H9 (cell line): Measurements from ENCODE around the gene NDUFC2. TPM values are rescaled to one million over a fixed set of nuclear protein-coding genes. Genes with fewer than 3 reads are reported as not detected.

Experiments
- DNase-seq: peaks from one replicate; pipeline ENCODE4 v3.0.0-alpha.2; 2017
- H2AFZ ChIP-seq: one replicate; pipeline ENCODE4 v1.6.1; 2013; ENCODE audit warnings: mild to moderate bottlenecking, low read length, control low read depth, moderate library complexity
- H2AK5ac ChIP-seq: 2 replicates; pipeline ENCODE4 v1.6.1; 2013; ENCODE audit warnings: low read length, control low read depth, mixed read lengths; ENCODE audit not compliant: insufficient read length
- H2BK120ac ChIP-seq: one replicate; pipeline ENCODE4 v1.6.1; 2013; ENCODE audit warnings: low read depth, mild to moderate bottlenecking, low read length, control low read depth, inconsistent platforms; ENCODE audit not compliant: poor library complexity, severe bottlenecking
- H2BK12ac ChIP-seq: 2 replicates; pipeline ENCODE4 v1.6.1; 2013; ENCODE audit warnings: low read length, control low read depth, mixed read lengths, low read depth; ENCODE audit not compliant: insufficient read length
- H2BK15ac ChIP-seq: 2 replicates; pipeline ENCODE4 v1.6.1; 2013; ENCODE audit warnings: low read depth, low read length, control low read depth
- H2BK20ac ChIP-seq: one replicate; pipeline ENCODE4 v1.6.1; 2013; ENCODE audit warnings: low read depth, mild to moderate bottlenecking, low read length, control low read depth, inconsistent platforms; ENCODE audit not compliant: poor library complexity, severe bottlenecking
- H2BK5ac ChIP-seq: 2 replicates; pipeline ENCODE4 v1.6.1; 2013; ENCODE audit warnings: low read length, control low read depth, mixed read lengths; ENCODE audit not compliant: insufficient read length
- H3K14ac ChIP-seq: 2 replicates; pipeline ENCODE4 v1.6.1; 2013; ENCODE audit warnings: low read length, control low read depth; ENCODE audit not compliant: insufficient read depth
- H3K18ac ChIP-seq: 2 replicates; pipeline ENCODE4 v1.6.1; 2013; ENCODE audit warnings: low read depth, mild to moderate bottlenecking, mixed read lengths, low read length, control low read depth; ENCODE audit not compliant: insufficient read length
- H3K23ac ChIP-seq: 2 replicates; pipeline ENCODE4 v1.6.1; 2013; ENCODE audit warnings: low read length, control low read depth, mixed read lengths, low read depth; ENCODE audit not compliant: insufficient read length
- H3K23me2 ChIP-seq: 2 replicates; pipeline ENCODE4 v1.6.1; 2013; ENCODE audit warnings: low read depth, mild to moderate bottlenecking, mixed read lengths, low read length, control low read depth; ENCODE audit not compliant: insufficient read length, poor library complexity, severe bottlenecking
- H3K27ac ChIP-seq: 2 replicates; pipeline ENCODE4 v1.5.1; 2013; ENCODE audit warnings: low read length, control low read depth, mixed read lengths, low read depth; ENCODE audit not compliant: insufficient read length
- H3K27me3 ChIP-seq: 2 replicates; pipeline ENCODE4 v1.6.1; 2013; ENCODE audit warnings: low read length, control low read depth, inconsistent platforms; ENCODE audit not compliant: insufficient read depth
- H3K4ac ChIP-seq: 2 replicates; pipeline ENCODE4 v1.6.1; 2013; ENCODE audit warnings: low read depth, mild to moderate bottlenecking, control low read depth, inconsistent platforms, low read length, moderate library complexity
- H3K4me1 ChIP-seq: 2 replicates; pipeline ENCODE4 v1.6.1; 2013; ENCODE audit warnings: low read length, control low read depth, inconsistent platforms; ENCODE audit not compliant: insufficient read depth
- H3K4me2 ChIP-seq: 2 replicates; pipeline ENCODE4 v1.6.1; 2013; ENCODE audit warnings: low read length, control low read depth, mixed read lengths; ENCODE audit not compliant: insufficient read length, insufficient read depth
- H3K56ac ChIP-seq: 2 replicates; pipeline ENCODE4 v1.6.1; 2013; ENCODE audit warnings: low read depth, mild to moderate bottlenecking, mixed read lengths, low read length, control low read depth; ENCODE audit not compliant: insufficient read length
- H3K79me1 ChIP-seq: 2 replicates; pipeline ENCODE4 v1.6.1; 2013; ENCODE audit warnings: low read depth, mild to moderate bottlenecking, moderate library complexity, low read length, control low read depth, inconsistent platforms; ENCODE audit not compliant: insufficient read depth, poor library complexity, severe bottlenecking
- H3K79me2 ChIP-seq: 2 replicates; pipeline ENCODE4 v1.6.1; 2013; ENCODE audit warnings: low read length, control low read depth, inconsistent platforms; ENCODE audit not compliant: insufficient read depth
- H3K9ac ChIP-seq: 2 replicates; pipeline ENCODE4 v1.6.1; 2013; ENCODE audit warnings: low read length, control low read depth, mixed read lengths; ENCODE audit not compliant: insufficient read length; ENCODE audit errors: extremely low read depth
- H3K9me3 ChIP-seq: one replicate; pipeline ENCODE4 v1.6.1; 2013; ENCODE audit warnings: low read depth, low read length, inconsistent platforms; ENCODE audit not compliant: control insufficient read depth
- H3T11ph ChIP-seq: one replicate; pipeline ENCODE4 v1.6.1; 2013; ENCODE audit warnings: mild to moderate bottlenecking, low read length, control low read depth, inconsistent platforms
- H4K20me1 ChIP-seq: one replicate; pipeline ENCODE4 v1.6.1; 2013; ENCODE audit not compliant: control insufficient read depth, insufficient read length, insufficient read depth
- H4K5ac ChIP-seq: 2 replicates; pipeline ENCODE4 v1.6.1; 2013; ENCODE audit warnings: low read depth, mild to moderate bottlenecking, mixed read lengths, low read length, control low read depth; ENCODE audit not compliant: insufficient read length
- H4K8ac ChIP-seq: replicated peaks from 2 replicates; pipeline ENCODE4 v1.6.1; 2013; ENCODE audit warnings: low read length, control low read depth, mixed read lengths, low read depth; ENCODE audit not compliant: insufficient read length
- H4K91ac ChIP-seq: 2 replicates; pipeline ENCODE4 v1.6.1; 2013; ENCODE audit warnings: low read depth, mild to moderate bottlenecking, moderate library complexity, mixed read lengths, low read length, control low read depth; ENCODE audit not compliant: insufficient read length
- H3K27ac Mint-ChIP-seq, 3 experiments: 2 replicates in 2 of 3; 3 replicates in 1 of 3; pipeline ENCODE4 v1.8.0; 2020 to 2021; ENCODE audit warnings: mixed read lengths in 3 of 3, mild to moderate bottlenecking in 1 of 3, moderate library complexity in 1 of 3
- H3K27me3 Mint-ChIP-seq: 2 replicates; pipeline ENCODE4 v1.8.0; 2021; ENCODE audit warnings: low read depth, mild to moderate bottlenecking, moderate library complexity, mixed read lengths
- H3K36me3 Mint-ChIP-seq, 3 experiments: 2 replicates in 2 of 3; 3 replicates in 1 of 3; pipeline ENCODE4 v1.8.0; 2020 to 2021; ENCODE audit warnings: low read depth in 3 of 3, mixed read lengths in 3 of 3; ENCODE audit not compliant: insufficient read depth in 1 of 3
- H3K4me1 Mint-ChIP-seq, 2 experiments: 2 replicates each; pipeline ENCODE4 v1.8.0; 2020; ENCODE audit warnings: mixed read lengths in 2 of 2
- H3K4me3 Mint-ChIP-seq, 2 experiments: 2 replicates in 1 of 2; 3 replicates in 1 of 2; pipeline ENCODE4 v1.8.0; 2020 to 2021; ENCODE audit warnings: mild to moderate bottlenecking in 2 of 2, mixed read lengths in 2 of 2, moderate library complexity in 1 of 2
- H3K9me3 Mint-ChIP-seq, 2 experiments: 2 replicates in 1 of 2; 3 replicates in 1 of 2; pipeline ENCODE4 v1.8.0; 2020; ENCODE audit warnings: mild to moderate bottlenecking in 2 of 2, mixed read lengths in 2 of 2, moderate library complexity in 1 of 2
- WGBS: extraction: QIAGEN DNeasy Blood & Tissue Kit; methylation state at CpG from one replicate; pipeline ENCODE4 v1.1.7; 2013; ENCODE audit warnings: missing lambda C conversion rate, low lambda C conversion rate, mixed read lengths; ENCODE audit not compliant: insufficient read length; ENCODE audit errors: extremely low coverage; 5-methylcytosine and 5-hydroxymethylcytosine counted together
- total RNA-seq: library from RNA; stranded (reverse); gene quantifications from 2 replicates; pipeline ENCODE4 v1.2.1, GENCODE V29; 2021
- TF ChIP-seq, protein P1 (sequence below): fragments of 200-600 bp; sonication (generic); conservative IDR thresholded peaks from 3 replicates; pipeline ENCODE4 v1.8.0; 2021; ENCODE audit warnings: antibody characterized with exemption, mild to moderate bottlenecking

Gene NDUFC2
- total RNA-seq, 1 experiment from 2014 or later: 247 TPM

DNA sequence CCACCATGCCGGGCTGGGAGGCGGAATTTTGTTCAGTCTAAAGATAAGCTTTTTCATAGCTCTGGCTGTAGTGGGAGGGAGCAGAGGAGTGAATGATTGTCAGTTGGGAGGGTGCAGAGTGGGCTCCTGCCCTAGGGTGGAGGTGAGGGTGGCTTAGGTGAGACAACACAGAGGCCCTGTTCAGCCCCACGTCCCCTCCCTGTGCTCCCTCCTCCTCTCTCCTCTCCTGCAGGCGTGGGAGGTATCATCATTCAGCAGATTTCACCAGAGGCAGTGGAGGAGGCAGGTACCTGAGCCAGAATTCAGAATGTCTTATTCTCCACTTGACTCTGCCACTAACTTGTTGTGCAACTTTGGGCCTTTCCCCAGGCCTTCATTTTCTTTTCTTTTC lies 17.7 kb downstream of the NDUFC2 start:
- Mint-ChIP-seq H3K4me1 (no peaks in the 10 kb centered on the region), H3K36me3 (peaks cover 0 to 3% (median 0%) of the 10 kb centered on the region in 3 experiments; a peak in 2 of 7 replicates)

More for the DNA sequence above, 17.7 kb downstream of the NDUFC2 start:
- H3K79me2 ChIP-seq: no peaks in the 10 kb centered on the region
- no peaks in the 10 kb centered on the region for H3K23me2 ChIP-seq
- no peaks in the 10 kb centered on the region for H3K79me1 ChIP-seq
- H4K20me1 ChIP-seq: no peaks in the 10 kb centered on the region
- WGBS: no CpG with 5 or more reads among the region's 4 CpGs
- H4K5ac ChIP-seq: no peak overlapping the region
- H3K9me3 ChIP-seq: no peaks in the 10 kb centered on the region
- no peak overlapping the region for H3K9ac ChIP-seq
- no peak overlapping the region for H3K14ac ChIP-seq
- no peak overlapping the region for H2BK120ac ChIP-seq
- no peak overlapping the region for H3K4me3 Mint-ChIP-seq
- no peak overlapping the region for H4K91ac ChIP-seq
- H3K27me3 Mint-ChIP-seq: no peaks in the 10 kb centered on the region
- H3K27ac ChIP-seq: no peak overlapping the region
- no peak overlapping the region for H3T11ph ChIP-seq
- H2BK5ac ChIP-seq: no peak overlapping the region
- H3K9me3 Mint-ChIP-seq: no peaks in the 10 kb centered on the region
- no peak overlapping the region for H4K8ac ChIP-seq
- no peak overlapping the region for H3K4me2 ChIP-seq
- no peak overlapping the region for H3K56ac ChIP-seq
- no peak overlapping the region for H3K18ac ChIP-seq
- TF ChIP-seq, protein P1, sequence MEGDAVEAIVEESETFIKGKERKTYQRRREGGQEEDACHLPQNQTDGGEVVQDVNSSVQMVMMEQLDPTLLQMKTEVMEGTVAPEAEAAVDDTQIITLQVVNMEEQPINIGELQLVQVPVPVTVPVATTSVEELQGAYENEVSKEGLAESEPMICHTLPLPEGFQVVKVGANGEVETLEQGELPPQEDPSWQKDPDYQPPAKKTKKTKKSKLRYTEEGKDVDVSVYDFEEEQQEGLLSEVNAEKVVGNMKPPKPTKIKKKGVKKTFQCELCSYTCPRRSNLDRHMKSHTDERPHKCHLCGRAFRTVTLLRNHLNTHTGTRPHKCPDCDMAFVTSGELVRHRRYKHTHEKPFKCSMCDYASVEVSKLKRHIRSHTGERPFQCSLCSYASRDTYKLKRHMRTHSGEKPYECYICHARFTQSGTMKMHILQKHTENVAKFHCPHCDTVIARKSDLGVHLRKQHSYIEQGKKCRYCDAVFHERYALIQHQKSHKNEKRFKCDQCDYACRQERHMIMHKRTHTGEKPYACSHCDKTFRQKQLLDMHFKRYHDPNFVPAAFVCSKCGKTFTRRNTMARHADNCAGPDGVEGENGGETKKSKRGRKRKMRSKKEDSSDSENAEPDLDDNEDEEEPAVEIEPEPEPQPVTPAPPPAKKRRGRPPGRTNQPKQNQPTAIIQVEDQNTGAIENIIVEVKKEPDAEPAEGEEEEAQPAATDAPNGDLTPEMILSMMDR: no peak
- no peak overlapping the region for H3K27ac Mint-ChIP-seq
- no peak overlapping the region for H2BK15ac ChIP-seq
- DNase-seq: no peak
- no peak overlapping the region for H2BK12ac ChIP-seq
- no peak overlapping the region for H3K4ac ChIP-seq
- H2AFZ ChIP-seq: no peak overlapping the region
- H3K4me1 ChIP-seq: no peaks in the 10 kb centered on the region
- H2AK5ac ChIP-seq: no peak overlapping the region
- H3K27me3 ChIP-seq: no peaks in the 10 kb centered on the region
- H2BK20ac ChIP-seq: no peak overlapping the region
- no peak overlapping the region for H3K23ac ChIP-seq
